HL-60 (cell line): ENCODE results near the gene FOXP4.

Experiments
- GABPA ChIP-seq: IDR thresholded peaks from 2 replicates; pipeline ENCODE4 v1.6.1; 2012; ENCODE audit warnings: low read depth
- POLR2AphosphoS5 ChIP-seq: IDR thresholded peaks from 2 replicates; pipeline ENCODE4 v1.6.1; 2012; ENCODE audit warnings: low read depth
- TF ChIP-seq, protein P1 (sequence below): IDR thresholded peaks from one replicate; pipeline ENCODE4 v1.5.1; 2011; ENCODE audit warnings: low read length, control low read depth, inconsistent platforms; ENCODE audit not compliant: insufficient read depth
- TF ChIP-seq, protein P2 (sequence below): IDR thresholded peaks from 2 replicates; pipeline ENCODE4 v1.6.1; 2012; ENCODE audit warnings: low read depth; ENCODE audit not compliant: insufficient replicate concordance

DNA sequence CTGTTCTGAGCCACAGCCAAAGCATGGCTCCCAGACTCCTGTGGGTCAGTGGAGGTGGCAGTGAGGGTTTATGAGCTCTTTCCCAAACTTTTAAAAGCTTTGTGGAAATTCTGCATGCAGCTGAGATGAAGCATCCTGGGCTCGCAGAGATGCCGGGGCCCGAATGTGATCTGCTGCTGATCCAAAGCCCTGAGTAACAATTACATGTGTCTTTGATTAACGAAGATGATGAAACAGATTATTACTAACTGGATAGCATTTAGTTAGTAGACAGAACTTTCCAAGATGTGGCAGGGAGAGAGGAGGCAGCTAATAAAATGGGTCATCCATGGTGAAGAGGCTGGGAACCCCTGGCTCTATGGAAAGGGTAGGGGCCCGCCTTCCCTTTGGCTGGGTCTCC is 48.1 kb downstream of the FOXP4 start:
- TF ChIP-seq, protein P1, sequence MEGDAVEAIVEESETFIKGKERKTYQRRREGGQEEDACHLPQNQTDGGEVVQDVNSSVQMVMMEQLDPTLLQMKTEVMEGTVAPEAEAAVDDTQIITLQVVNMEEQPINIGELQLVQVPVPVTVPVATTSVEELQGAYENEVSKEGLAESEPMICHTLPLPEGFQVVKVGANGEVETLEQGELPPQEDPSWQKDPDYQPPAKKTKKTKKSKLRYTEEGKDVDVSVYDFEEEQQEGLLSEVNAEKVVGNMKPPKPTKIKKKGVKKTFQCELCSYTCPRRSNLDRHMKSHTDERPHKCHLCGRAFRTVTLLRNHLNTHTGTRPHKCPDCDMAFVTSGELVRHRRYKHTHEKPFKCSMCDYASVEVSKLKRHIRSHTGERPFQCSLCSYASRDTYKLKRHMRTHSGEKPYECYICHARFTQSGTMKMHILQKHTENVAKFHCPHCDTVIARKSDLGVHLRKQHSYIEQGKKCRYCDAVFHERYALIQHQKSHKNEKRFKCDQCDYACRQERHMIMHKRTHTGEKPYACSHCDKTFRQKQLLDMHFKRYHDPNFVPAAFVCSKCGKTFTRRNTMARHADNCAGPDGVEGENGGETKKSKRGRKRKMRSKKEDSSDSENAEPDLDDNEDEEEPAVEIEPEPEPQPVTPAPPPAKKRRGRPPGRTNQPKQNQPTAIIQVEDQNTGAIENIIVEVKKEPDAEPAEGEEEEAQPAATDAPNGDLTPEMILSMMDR, result no peak
- TF ChIP-seq POLR2AphosphoS5 (no peak), GABPA (no peak)
- TF ChIP-seq, protein P2, sequence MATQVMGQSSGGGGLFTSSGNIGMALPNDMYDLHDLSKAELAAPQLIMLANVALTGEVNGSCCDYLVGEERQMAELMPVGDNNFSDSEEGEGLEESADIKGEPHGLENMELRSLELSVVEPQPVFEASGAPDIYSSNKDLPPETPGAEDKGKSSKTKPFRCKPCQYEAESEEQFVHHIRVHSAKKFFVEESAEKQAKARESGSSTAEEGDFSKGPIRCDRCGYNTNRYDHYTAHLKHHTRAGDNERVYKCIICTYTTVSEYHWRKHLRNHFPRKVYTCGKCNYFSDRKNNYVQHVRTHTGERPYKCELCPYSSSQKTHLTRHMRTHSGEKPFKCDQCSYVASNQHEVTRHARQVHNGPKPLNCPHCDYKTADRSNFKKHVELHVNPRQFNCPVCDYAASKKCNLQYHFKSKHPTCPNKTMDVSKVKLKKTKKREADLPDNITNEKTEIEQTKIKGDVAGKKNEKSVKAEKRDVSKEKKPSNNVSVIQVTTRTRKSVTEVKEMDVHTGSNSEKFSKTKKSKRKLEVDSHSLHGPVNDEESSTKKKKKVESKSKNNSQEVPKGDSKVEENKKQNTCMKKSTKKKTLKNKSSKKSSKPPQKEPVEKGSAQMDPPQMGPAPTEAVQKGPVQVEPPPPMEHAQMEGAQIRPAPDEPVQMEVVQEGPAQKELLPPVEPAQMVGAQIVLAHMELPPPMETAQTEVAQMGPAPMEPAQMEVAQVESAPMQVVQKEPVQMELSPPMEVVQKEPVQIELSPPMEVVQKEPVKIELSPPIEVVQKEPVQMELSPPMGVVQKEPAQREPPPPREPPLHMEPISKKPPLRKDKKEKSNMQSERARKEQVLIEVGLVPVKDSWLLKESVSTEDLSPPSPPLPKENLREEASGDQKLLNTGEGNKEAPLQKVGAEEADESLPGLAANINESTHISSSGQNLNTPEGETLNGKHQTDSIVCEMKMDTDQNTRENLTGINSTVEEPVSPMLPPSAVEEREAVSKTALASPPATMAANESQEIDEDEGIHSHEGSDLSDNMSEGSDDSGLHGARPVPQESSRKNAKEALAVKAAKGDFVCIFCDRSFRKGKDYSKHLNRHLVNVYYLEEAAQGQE, result no peak
